ENCODE data around the gene PIH1D1. TPM values are rescaled to one million over a fixed set of nuclear protein-coding genes. Genes with fewer than 3 reads are reported as not detected.

Gene PIH1D1
- total RNA-seq, 1 donor from 2014 or later, result 58.0 TPM

GRCh38 chr19:49419173-49419572, 32.4 kb downstream of the PIH1D1 start:
- DNase-seq, result no peak

GRCh38 chr19:49418511-49418910, 33.1 kb downstream of the PIH1D1 start:
- no peak for DNase-seq

- no peak for DNase-seq
Measured at GRCh38 chr19:49417088-49417487, 34.5 kb downstream of the PIH1D1 start.

GRCh38 chr19:49415810-49416200, 35.8 kb downstream of the PIH1D1 start:
- no peak for DNase-seq

- DNase-seq, result no peak
Measured at GRCh38 chr19:49415102-49415809, 36.4 kb downstream of the PIH1D1 start.

GRCh38 chr19:49414256-49414655, 37.4 kb downstream of the PIH1D1 start:
- DNase-seq, result no peak

GRCh38 chr19:49413348-49413747, 38.3 kb downstream of the PIH1D1 start:
- DNase-seq, result no peak

GRCh38 chr19:49411681-49412326, 39.8 kb downstream of the PIH1D1 start:
- no peak for DNase-seq

- DNase-seq, result no peak
Measured at GRCh38 chr19:49409441-49410029, 42.1 kb downstream of the PIH1D1 start.

- DNase-seq, result no peak
Measured at GRCh38 chr19:49408816-49409440, 42.7 kb downstream of the PIH1D1 start.

- no peak for DNase-seq
Measured at GRCh38 chr19:49407482-49408015, 44.1 kb downstream of the PIH1D1 start.

GRCh38 chr19:49407079-49407478, 44.5 kb downstream of the PIH1D1 start:
- no peak for DNase-seq

- DNase-seq, result no peak
Measured at GRCh38 chr19:49403404-49404187, 48.0 kb downstream of the PIH1D1 start.

- no peak for DNase-seq
Measured at GRCh38 chr19:49400029-49400428, 51.6 kb downstream of the PIH1D1 start.

GRCh38 chr19:49398931-49399330, 52.7 kb downstream of the PIH1D1 start:
- no peak for DNase-seq

GRCh38 chr19:49398001-49398615, 53.5 kb downstream of the PIH1D1 start:
- DNase-seq, result no peak

GRCh38 chr19:49396738-49397505, 54.7 kb downstream of the PIH1D1 start:
- DNase-seq, result no peak
